ENCODE results near the gene INCENP.

DNA sequence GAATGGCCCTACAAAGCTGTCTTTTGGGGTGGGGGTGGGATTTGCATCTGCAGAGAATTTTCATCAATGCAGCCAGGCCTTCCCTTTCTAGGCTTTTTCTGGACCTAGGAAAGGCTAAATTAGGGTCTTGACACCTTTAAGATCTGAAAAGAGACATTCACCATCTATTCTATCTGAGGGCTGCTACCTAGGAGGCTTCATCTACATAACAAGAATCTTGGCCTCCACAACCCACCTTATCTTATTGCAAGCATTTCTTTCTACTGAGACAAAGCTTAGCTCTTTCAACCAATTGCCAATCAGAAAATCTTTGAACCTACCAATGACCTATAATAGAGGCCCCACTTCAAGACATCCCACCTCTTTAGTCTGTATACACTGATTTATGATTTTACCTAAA lies 20.7 kb upstream of the INCENP start:
- TF ChIP-seq CTCF (IDR thresholded peaks at IDR 0.05) (no peak), POLR2A (IDR thresholded peaks at IDR 0.05) (no peak)

All from right lobe of liver (tissue), 4 donors.